HepG2 (cell line): ENCODE data around the gene TMEM184B. TPM values are rescaled to one million over a fixed set of nuclear protein-coding genes. Genes with fewer than 3 reads are reported as not detected.

Experiments
- AHR ChIP-seq: IDR thresholded peaks from 2 replicates; pipeline ENCODE4 v1.6.1; 2018; ENCODE audit warnings: missing genetic modification reagents, missing compliant biosample characterization
- CEBPG ChIP-seq: IDR thresholded peaks from 2 replicates; pipeline ENCODE4 v1.6.1; 2016
- EEA1 ChIP-seq: sonication (generic); formaldehyde crosslinking; IDR thresholded peaks from 2 replicates; pipeline ENCODE4 v1.5.1; 2020; ENCODE audit warnings: mild to moderate bottlenecking, missing genetic modification reagents, borderline replicate concordance
- ETV6 ChIP-seq: sonication (generic); formaldehyde crosslinking; conservative IDR thresholded peaks from 2 replicates; pipeline ENCODE4 v1.4.0; 2020; ENCODE audit warnings: missing genetic modification reagents
- FOXA1 ChIP-seq, 2 experiments: fragments of 450-650 bp in 1 of 2; sonication (generic) in 1 of 2; formaldehyde crosslinking in 1 of 2; IDR thresholded peaks; 2 replicates each; pipeline versions ENCODE4 v1.4.0 to v1.6.1; 2016 to 2020; ENCODE audit warnings: missing genetic modification reagents in 1 of 2
- FOXJ3 ChIP-seq: sonication (generic); formaldehyde crosslinking; IDR thresholded peaks from 2 replicates; pipeline ENCODE4 v1.4.0; 2020; ENCODE audit warnings: missing genetic modification reagents, mild to moderate bottlenecking, borderline replicate concordance
- GATAD1 ChIP-seq: IDR thresholded peaks from 2 replicates; pipeline ENCODE4 v1.6.1; 2016; ENCODE audit warnings: missing genetic modification reagents, missing compliant biosample characterization
- KDM5B ChIP-seq: sonication (generic); formaldehyde crosslinking; IDR thresholded peaks from 2 replicates; pipeline ENCODE4 v1.4.0; 2020; ENCODE audit warnings: missing genetic modification reagents, mild to moderate bottlenecking, borderline replicate concordance
- MEIS1 ChIP-seq: sonication (generic); formaldehyde crosslinking; IDR thresholded peaks from 2 replicates; pipeline ENCODE4 v1.9.0; 2021; ENCODE audit warnings: mild to moderate bottlenecking, missing genetic modification reagents, moderate library complexity, borderline replicate concordance
- NFATC3 ChIP-seq: sonication (generic); formaldehyde crosslinking; IDR thresholded peaks from 2 replicates; pipeline ENCODE4 v1.5.1; 2020; ENCODE audit warnings: mild to moderate bottlenecking, missing genetic modification reagents
- NFIC ChIP-seq: IDR thresholded peaks from 2 replicates; pipeline ENCODE4 v1.6.1; 2012; ENCODE audit warnings: mild to moderate bottlenecking, low read length, inconsistent platforms
- PBX3 ChIP-seq: sonication (generic); formaldehyde crosslinking; IDR thresholded peaks from 2 replicates; pipeline ENCODE4 v1.8.1; 2023; ENCODE audit warnings: missing genetic modification reagents, inconsistent platforms, borderline replicate concordance
- RAD51 ChIP-seq: fragments of 450-650 bp; IDR thresholded peaks from 2 replicates; pipeline ENCODE4 v1.6.1; 2016; ENCODE audit warnings: borderline replicate concordance
- RFX5 ChIP-seq: IDR thresholded peaks from 2 replicates; pipeline ENCODE4 v1.6.1; 2011; ENCODE audit warnings: low read depth, low read length, improper control_type of control experiment
- SALL1 ChIP-seq: sonication (generic); formaldehyde crosslinking; IDR thresholded peaks from 2 replicates; pipeline ENCODE4 v1.8.0; 2022; ENCODE audit warnings: mild to moderate bottlenecking, missing genetic modification reagents
- SUZ12 ChIP-seq: fragments of 150-350 bp; IDR thresholded peaks from 2 replicates; pipeline ENCODE4 v1.6.1; 2014; ENCODE audit warnings: low read depth, low read length
- THAP11 ChIP-seq: IDR thresholded peaks from 2 replicates; pipeline ENCODE4 v1.6.1; 2016; ENCODE audit warnings: missing biosample characterization, missing genetic modification reagents
- ZFP82 ChIP-seq: sonication (generic); formaldehyde crosslinking; IDR thresholded peaks from 2 replicates; pipeline ENCODE4 v1.5.1; 2020; ENCODE audit warnings: mild to moderate bottlenecking, missing genetic modification reagents, borderline replicate concordance
- ZNF224 ChIP-seq: sonication (generic); formaldehyde crosslinking; IDR thresholded peaks from 2 replicates; pipeline ENCODE4 v1.5.0; 2020; ENCODE audit warnings: mild to moderate bottlenecking, missing genetic modification reagents
- ZNF230 ChIP-seq: sonication (generic); formaldehyde crosslinking; IDR thresholded peaks from 2 replicates; pipeline ENCODE4 v1.4.0; 2020; ENCODE audit warnings: mild to moderate bottlenecking, missing genetic modification reagents
- ZNF260 ChIP-seq: sonication (generic); formaldehyde crosslinking; IDR thresholded peaks from 2 replicates; pipeline ENCODE4 v1.4.0; 2020; ENCODE audit warnings: missing genetic modification reagents, low read depth, mild to moderate bottlenecking, borderline replicate concordance
- ZNF569 ChIP-seq: sonication (generic); formaldehyde crosslinking; IDR thresholded peaks from 2 replicates; pipeline ENCODE4 v1.5.0; 2020; ENCODE audit warnings: mild to moderate bottlenecking, missing genetic modification reagents, moderate library complexity, borderline replicate concordance
- ZNF597 ChIP-seq: sonication (generic); formaldehyde crosslinking; IDR thresholded peaks from 2 replicates; pipeline ENCODE4 v1.5.0; 2020; ENCODE audit warnings: missing genetic modification reagents
- ZNF605 ChIP-seq: sonication (generic); formaldehyde crosslinking; IDR thresholded peaks from 2 replicates; pipeline ENCODE4 v1.8.0; 2022; ENCODE audit warnings: mild to moderate bottlenecking, missing genetic modification reagents
- ZNF652 ChIP-seq: IDR thresholded peaks from 2 replicates; pipeline ENCODE4 v1.6.1; 2016; ENCODE audit warnings: low read depth, borderline replicate concordance
- ZNF788 ChIP-seq: sonication (generic); formaldehyde crosslinking; IDR thresholded peaks from 2 replicates; pipeline ENCODE4 v1.5.0; 2020; ENCODE audit warnings: mild to moderate bottlenecking, missing genetic modification reagents, borderline replicate concordance
- polyA plus RNA-seq, 8 experiments: library from polyadenylated mRNA; depleted of rRNA in 3 of 8; stranded (reverse) in 7 of 8; unstranded in 1 of 8; fragments of >200 nt; fragmentation: Illumina TruSeq in 4 of 8; extraction: Trizol in 4 of 8; gene quantifications; 2 replicates each; pipeline versions ENCODE4 v1.2.1 to v1.2.3, GENCODE V29; 2011 to 2016; ENCODE audit warnings: low read depth in 4 of 8, missing spikeins in 1 of 8, mixed read lengths in 1 of 8; ENCODE audit not compliant: insufficient read depth in 1 of 8
- total RNA-seq, 5 experiments: library from RNA; depleted of rRNA; stranded (reverse); fragments of >200 nt; fragmentation: Illumina TruSeq; extraction: Trizol; gene quantifications; 2 replicates each; pipeline ENCODE4 v1.2.3, GENCODE V29; 2016; ENCODE audit warnings: low read depth in 1 of 5
- TF ChIP-seq, protein P1 (sequence below): sonication (generic); formaldehyde crosslinking; IDR thresholded peaks from 2 replicates; pipeline ENCODE4 v1.5.1; 2020; ENCODE audit warnings: missing genetic modification reagents, mild to moderate bottlenecking, borderline replicate concordance

TMEM184B gene
- total and polyA plus RNA-seq, 2 of the 13 experiments (the other 11 are each of a cell fraction or from before 2014, with no cell fraction given) = 15.9 to 16.0 TPM

- TF ChIP-seq PBX3 (CRISPR knock-in tag) (no peak), ZNF260 (CRISPR knock-in tag) (no peak), RFX5 (no peak), EEA1 (CRISPR knock-in tag) (no peak), GATAD1 (peak; percentile 45), NFATC3 (CRISPR knock-in tag) (0 out of 2 replicates have a peak, but pooled peaks have one; percentile 40), ZNF652 (CRISPR knock-in tag) (no peak), KDM5B (CRISPR knock-in tag) (peak; percentile 24; the same call in 1 of the 2 replicates), FOXJ3 (CRISPR knock-in tag) (peak; percentile 89; the same call in 1 of the 2 replicates), RAD51 (no peak), ZNF569 (CRISPR knock-in tag) (no peak), NFIC (no peak), SALL1 (CRISPR knock-in tag) (peak; percentile 95), ZNF224 (0 out of 2 replicates have a peak, but pooled peaks have one; percentile 26), ZNF788 (CRISPR knock-in tag) (no peak), FOXA1 (IDR thresholded peaks at IDR 0.05) (peak; percentile 40; the same call in 1 of the 2 replicates), FOXA1 (CRISPR knock-in tag; IDR thresholded peaks at IDR 0.05) (peak; percentile 90), MEIS1 (CRISPR knock-in tag) (peak; percentile 59; the same call in 1 of the 2 replicates), AHR (CRISPR knock-in tag) (no peak), ZNF597 (CRISPR knock-in tag) (no peak), ZNF605 (CRISPR knock-in tag) (no peak), CEBPG (CRISPR knock-in tag) (peak; percentile 34), ETV6 (no peak), ZFP82 (CRISPR knock-in tag) (no peak), ZNF230 (CRISPR knock-in tag) (no peak), SUZ12 (no peak), THAP11 (peak; percentile 70; the same call in 1 of the 2 replicates)
- TF ChIP-seq, protein P1, sequence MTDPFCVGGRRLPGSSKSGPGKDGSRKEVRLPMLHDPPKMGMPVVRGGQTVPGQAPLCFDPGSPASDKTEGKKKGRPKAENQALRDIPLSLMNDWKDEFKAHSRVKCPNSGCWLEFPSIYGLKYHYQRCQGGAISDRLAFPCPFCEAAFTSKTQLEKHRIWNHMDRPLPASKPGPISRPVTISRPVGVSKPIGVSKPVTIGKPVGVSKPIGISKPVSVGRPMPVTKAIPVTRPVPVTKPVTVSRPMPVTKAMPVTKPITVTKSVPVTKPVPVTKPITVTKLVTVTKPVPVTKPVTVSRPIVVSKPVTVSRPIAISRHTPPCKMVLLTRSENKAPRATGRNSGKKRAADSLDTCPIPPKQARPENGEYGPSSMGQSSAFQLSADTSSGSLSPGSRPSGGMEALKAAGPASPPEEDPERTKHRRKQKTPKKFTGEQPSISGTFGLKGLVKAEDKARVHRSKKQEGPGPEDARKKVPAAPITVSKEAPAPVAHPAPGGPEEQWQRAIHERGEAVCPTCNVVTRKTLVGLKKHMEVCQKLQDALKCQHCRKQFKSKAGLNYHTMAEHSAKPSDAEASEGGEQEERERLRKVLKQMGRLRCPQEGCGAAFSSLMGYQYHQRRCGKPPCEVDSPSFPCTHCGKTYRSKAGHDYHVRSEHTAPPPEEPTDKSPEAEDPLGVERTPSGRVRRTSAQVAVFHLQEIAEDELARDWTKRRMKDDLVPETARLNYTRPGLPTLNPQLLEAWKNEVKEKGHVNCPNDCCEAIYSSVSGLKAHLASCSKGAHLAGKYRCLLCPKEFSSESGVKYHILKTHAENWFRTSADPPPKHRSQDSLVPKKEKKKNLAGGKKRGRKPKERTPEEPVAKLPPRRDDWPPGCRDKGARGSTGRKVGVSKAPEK (CRISPR knock-in tag) = no peak
Measured at GRCh38 chr22:38177926-38178604, 94.7 kb downstream of the TMEM184B start (continued).
